ENCODE measurements around the gene GCK. TPM values are rescaled to one million over a fixed set of nuclear protein-coding genes. Genes with fewer than 3 reads are reported as not detected.

The GCK gene
- total and polyA plus RNA-seq, 4 donors: 0.09 to 12.7 (median 0.44) TPM

DNA sequence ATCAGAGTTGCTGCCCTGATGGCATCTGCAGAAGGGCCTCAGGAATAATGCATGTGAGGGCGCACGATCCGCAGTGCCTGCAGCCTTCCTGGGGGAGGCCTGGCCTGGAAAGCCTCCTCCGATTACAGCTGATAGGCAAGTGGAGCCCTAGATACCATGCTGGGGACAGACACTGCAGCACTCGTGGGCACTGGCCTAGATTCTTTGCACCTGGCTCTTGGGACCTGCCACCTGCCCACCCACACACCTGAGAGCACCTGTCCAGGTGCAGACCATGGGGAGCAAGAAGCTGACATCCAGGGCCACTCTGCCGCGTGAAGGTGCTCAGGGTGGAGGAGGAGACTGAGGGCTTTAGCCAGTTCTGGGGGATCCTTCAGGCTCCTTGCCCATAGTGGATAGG is 26.3 kb upstream of the GCK start:
- whole genome bisulfite sequencing: 95% methylated on average over 7 of the region's 7 CpGs
- H3K27me3 ChIP-seq (ENCODE audit: control insufficient read depth in 4 of 4, insufficient read depth in 4 of 4, low read length in 3 of 4): no peaks in the 10 kb centered on the region
- DNase-seq (ENCODE audit: low spot score): no peak
- no peaks in the 10 kb centered on the region for H3K4me1 ChIP-seq (ENCODE audit: control insufficient read depth in 4 of 4, insufficient read depth in 4 of 4, low read length in 3 of 4)
- TF ChIP-seq JUND (IDR thresholded peaks at IDR 0.05) (no peak), FOXA1 (IDR thresholded peaks at IDR 0.05) (no peak), GABPA (IDR thresholded peaks at IDR 0.05 in 1 of 2, conservative IDR thresholded peaks at IDR 0.05 in 1 of 2) (no peak), HNF4A (conservative IDR thresholded peaks at IDR 0.05) (no peak), RXRA (IDR thresholded peaks at IDR 0.05) (no peak), NR2F2 (IDR thresholded peaks at IDR 0.05) (no peak), TAF1 (conservative IDR thresholded peaks at IDR 0.05) (no peak), FOXA2 (IDR thresholded peaks at IDR 0.05) (no peak), SP1 (IDR thresholded peaks at IDR 0.05) (no peak), RAD21 (IDR thresholded peaks at IDR 0.05) (no peak), YY1 (IDR thresholded peaks at IDR 0.05) (no peak), HNF4G (IDR thresholded peaks at IDR 0.05) (no peak), EGR1 (IDR thresholded peaks at IDR 0.05; ENCODE audit: low read depth in 2 of 2) (no peak)
- TF ChIP-seq, protein P1, sequence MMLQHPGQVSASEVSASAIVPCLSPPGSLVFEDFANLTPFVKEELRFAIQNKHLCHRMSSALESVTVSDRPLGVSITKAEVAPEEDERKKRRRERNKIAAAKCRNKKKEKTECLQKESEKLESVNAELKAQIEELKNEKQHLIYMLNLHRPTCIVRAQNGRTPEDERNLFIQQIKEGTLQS (IDR thresholded peaks at IDR 0.05): no peak
- TF ChIP-seq, protein P2, sequence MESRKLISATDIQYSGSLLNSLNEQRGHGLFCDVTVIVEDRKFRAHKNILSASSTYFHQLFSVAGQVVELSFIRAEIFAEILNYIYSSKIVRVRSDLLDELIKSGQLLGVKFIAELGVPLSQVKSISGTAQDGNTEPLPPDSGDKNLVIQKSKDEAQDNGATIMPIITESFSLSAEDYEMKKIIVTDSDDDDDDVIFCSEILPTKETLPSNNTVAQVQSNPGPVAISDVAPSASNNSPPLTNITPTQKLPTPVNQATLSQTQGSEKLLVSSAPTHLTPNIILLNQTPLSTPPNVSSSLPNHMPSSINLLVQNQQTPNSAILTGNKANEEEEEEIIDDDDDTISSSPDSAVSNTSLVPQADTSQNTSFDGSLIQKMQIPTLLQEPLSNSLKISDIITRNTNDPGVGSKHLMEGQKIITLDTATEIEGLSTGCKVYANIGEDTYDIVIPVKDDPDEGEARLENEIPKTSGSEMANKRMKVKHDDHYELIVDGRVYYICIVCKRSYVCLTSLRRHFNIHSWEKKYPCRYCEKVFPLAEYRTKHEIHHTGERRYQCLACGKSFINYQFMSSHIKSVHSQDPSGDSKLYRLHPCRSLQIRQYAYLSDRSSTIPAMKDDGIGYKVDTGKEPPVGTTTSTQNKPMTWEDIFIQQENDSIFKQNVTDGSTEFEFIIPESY (IDR thresholded peaks at IDR 0.05): no peak
- TF ChIP-seq, protein P3, sequence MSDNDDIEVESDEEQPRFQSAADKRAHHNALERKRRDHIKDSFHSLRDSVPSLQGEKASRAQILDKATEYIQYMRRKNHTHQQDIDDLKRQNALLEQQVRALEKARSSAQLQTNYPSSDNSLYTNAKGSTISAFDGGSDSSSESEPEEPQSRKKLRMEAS (IDR thresholded peaks at IDR 0.05): no peak
- TF ChIP-seq, protein P4, sequence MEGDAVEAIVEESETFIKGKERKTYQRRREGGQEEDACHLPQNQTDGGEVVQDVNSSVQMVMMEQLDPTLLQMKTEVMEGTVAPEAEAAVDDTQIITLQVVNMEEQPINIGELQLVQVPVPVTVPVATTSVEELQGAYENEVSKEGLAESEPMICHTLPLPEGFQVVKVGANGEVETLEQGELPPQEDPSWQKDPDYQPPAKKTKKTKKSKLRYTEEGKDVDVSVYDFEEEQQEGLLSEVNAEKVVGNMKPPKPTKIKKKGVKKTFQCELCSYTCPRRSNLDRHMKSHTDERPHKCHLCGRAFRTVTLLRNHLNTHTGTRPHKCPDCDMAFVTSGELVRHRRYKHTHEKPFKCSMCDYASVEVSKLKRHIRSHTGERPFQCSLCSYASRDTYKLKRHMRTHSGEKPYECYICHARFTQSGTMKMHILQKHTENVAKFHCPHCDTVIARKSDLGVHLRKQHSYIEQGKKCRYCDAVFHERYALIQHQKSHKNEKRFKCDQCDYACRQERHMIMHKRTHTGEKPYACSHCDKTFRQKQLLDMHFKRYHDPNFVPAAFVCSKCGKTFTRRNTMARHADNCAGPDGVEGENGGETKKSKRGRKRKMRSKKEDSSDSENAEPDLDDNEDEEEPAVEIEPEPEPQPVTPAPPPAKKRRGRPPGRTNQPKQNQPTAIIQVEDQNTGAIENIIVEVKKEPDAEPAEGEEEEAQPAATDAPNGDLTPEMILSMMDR (IDR thresholded peaks at IDR 0.05; ENCODE audit: low read depth, low read length, missing input control): no peak
- TF ChIP-seq, protein P5, sequence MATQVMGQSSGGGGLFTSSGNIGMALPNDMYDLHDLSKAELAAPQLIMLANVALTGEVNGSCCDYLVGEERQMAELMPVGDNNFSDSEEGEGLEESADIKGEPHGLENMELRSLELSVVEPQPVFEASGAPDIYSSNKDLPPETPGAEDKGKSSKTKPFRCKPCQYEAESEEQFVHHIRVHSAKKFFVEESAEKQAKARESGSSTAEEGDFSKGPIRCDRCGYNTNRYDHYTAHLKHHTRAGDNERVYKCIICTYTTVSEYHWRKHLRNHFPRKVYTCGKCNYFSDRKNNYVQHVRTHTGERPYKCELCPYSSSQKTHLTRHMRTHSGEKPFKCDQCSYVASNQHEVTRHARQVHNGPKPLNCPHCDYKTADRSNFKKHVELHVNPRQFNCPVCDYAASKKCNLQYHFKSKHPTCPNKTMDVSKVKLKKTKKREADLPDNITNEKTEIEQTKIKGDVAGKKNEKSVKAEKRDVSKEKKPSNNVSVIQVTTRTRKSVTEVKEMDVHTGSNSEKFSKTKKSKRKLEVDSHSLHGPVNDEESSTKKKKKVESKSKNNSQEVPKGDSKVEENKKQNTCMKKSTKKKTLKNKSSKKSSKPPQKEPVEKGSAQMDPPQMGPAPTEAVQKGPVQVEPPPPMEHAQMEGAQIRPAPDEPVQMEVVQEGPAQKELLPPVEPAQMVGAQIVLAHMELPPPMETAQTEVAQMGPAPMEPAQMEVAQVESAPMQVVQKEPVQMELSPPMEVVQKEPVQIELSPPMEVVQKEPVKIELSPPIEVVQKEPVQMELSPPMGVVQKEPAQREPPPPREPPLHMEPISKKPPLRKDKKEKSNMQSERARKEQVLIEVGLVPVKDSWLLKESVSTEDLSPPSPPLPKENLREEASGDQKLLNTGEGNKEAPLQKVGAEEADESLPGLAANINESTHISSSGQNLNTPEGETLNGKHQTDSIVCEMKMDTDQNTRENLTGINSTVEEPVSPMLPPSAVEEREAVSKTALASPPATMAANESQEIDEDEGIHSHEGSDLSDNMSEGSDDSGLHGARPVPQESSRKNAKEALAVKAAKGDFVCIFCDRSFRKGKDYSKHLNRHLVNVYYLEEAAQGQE (IDR thresholded peaks at IDR 0.05): no peak
- no peak overlapping the region for H3K27ac ChIP-seq (ENCODE audit: low read depth in 1 of 2, low read length in 2 of 2)
- H3K9ac ChIP-seq (ENCODE audit: low read depth in 1 of 2, low read length in 2 of 2): no peak overlapping the region
- H3K9me3 ChIP-seq (ENCODE audit: control insufficient read depth in 4 of 4, low read length in 3 of 4): no peaks in the 10 kb centered on the region
- H3K4me3 ChIP-seq (ENCODE audit: low read depth in 1 of 3, low read length in 3 of 3): no peak overlapping the region
- peaks cover 7 to 27% (median 13%) of the 10 kb centered on the region in 4 donors for H3K36me3 ChIP-seq (ENCODE audit: control insufficient read depth in 4 of 4, insufficient read depth in 3 of 4, low read depth in 1 of 4, low read length in 3 of 4)
